HT1080 (cell line): ENCODE measurements around the gene WDR90. TPM values are rescaled to one million over a fixed set of nuclear protein-coding genes. Genes with fewer than 3 reads are reported as not detected.

ENCODE experiments used
- DNase-seq: peaks from one replicate; pipeline ENCODE4 v3.0.0-alpha.2; 2015; ENCODE audit warnings: low read depth
- total RNA-seq: library from RNA; depleted of rRNA; stranded (reverse); fragments of >200 nt; shearing (Covaris generic); gene quantifications from 2 replicates; pipeline ENCODE4 v1.2.3, GENCODE V29; 2014

WDR90 gene
- total RNA-seq, 1 experiment from 2014 or later = 27.0 TPM

GRCh38 chr16:625977-626765 is 23.0 kb upstream of the WDR90 start:
- DNase-seq = no peak

- DNase-seq = peak; percentile 96
These were observed 22.2 kb upstream of the WDR90 start for GRCh38 chr16:626787-627453.

GRCh38 chr16:627454-628239 is 21.5 kb upstream of the WDR90 start:
- DNase-seq = no peak

- no peak for DNase-seq
These were observed 20.7 kb upstream of the WDR90 start for GRCh38 chr16:628321-629061.

GRCh38 chr16:629185-629832 is 19.9 kb upstream of the WDR90 start:
- no peak for DNase-seq

GRCh38 chr16:629833-630248 is 19.3 kb upstream of the WDR90 start:
- DNase-seq = no peak

- no peak for DNase-seq
These were observed 18.8 kb upstream of the WDR90 start for GRCh38 chr16:630249-630814.

- DNase-seq = no peak
These were observed 18.3 kb upstream of the WDR90 start, which contains the start of gene WFIKKN1 for GRCh38 chr16:630815-631405. Gene WFIKKN1, plus strand, starts transcription at chr16:630985. Its CDS starts 269 bp downstream, at chr16:631254.

GRCh38 chr16:631808-632358 is 17.3 kb upstream of the WDR90 start:
- DNase-seq = no peak

GRCh38 chr16:632486-633335 is 16.5 kb upstream of the WDR90 start:
- DNase-seq = no peak

- no peak for DNase-seq
These were observed 15.7 kb upstream of the WDR90 start for GRCh38 chr16:633336-634050.

GRCh38 chr16:634051-634670 is 15.0 kb upstream of the WDR90 start:
- no peak for DNase-seq

GRCh38 chr16:634996-635395 is 14.2 kb upstream of the WDR90 start:
- no peak for DNase-seq

- DNase-seq = no peak
These were observed 13.5 kb upstream of the WDR90 start for GRCh38 chr16:635573-636205.

GRCh38 chr16:636206-637080 is 12.7 kb upstream of the WDR90 start, which contains the start of gene METTL26:
Gene METTL26, minus strand, starts transcription at chr16:636305. Its CDS starts 15 bp downstream, at chr16:636290.
- peak; percentile 94 for DNase-seq
